NT2/D1 (cell line): ENCODE measurements around the gene PDCD2L.

Experiments used
- SUZ12 ChIP-seq: IDR thresholded peaks from 2 replicates; pipeline ENCODE4 v1.6.1; 2011; ENCODE audit not compliant: insufficient read length, insufficient read depth; ENCODE audit errors: extremely low read depth
- YY1 ChIP-seq: IDR thresholded peaks from 2 replicates; pipeline ENCODE4 v1.6.1; 2011; ENCODE audit not compliant: insufficient read length, insufficient read depth

- TF ChIP-seq SUZ12, result no peak
- TF ChIP-seq YY1, result no peak
Measured at GRCh38 chr19:34399886-34400285, 4.3 kb upstream of the PDCD2L start.
